Middle frontal gyrus (tissue), 1 donor: ENCODE measurements around the gene TMEM176B.

Source experiments
- DNase-seq: peaks from one replicate; pipeline ENCODE4 v3.0.0-alpha.2; 2015; ENCODE audit warnings: low spot score; ENCODE audit errors: extremely low spot score

TMEM176B gene

GRCh38 chr7:150799741-150800580 is at the start of gene TMEM176B:
Gene TMEM176B (minus strand): TSS chr7:150800364. CDS start chr7:150796569, 3,795 bp downstream.
- DNase-seq = no peak

DNA sequence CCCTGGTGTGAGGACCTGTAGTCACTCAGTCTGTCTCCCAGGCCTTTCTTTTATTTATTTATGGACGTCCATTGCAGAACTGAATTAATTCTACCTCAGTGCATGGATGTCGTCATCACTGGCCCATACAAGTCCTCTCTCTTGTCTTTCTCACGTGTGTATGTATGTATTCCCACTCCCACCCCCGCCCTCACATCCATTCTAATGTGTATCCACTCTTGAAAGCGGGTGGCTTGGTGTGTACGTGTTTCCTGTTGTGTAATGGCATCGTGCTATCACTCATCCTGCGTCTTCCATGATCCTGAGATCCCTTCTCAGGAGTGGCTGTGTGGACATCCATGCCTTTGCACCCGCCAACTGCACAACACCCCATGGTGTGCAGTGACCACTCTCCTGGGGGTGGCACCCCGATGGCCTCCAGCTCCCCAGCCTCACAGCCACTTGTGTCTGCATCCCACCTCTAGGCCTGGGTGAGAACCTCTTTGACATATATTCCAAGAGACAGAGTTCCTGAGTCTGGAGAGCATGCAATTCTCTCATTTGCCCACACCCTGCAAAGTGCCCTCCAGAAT is 49.1 kb upstream of the TMEM176B start:
- no peak for DNase-seq

DNA sequence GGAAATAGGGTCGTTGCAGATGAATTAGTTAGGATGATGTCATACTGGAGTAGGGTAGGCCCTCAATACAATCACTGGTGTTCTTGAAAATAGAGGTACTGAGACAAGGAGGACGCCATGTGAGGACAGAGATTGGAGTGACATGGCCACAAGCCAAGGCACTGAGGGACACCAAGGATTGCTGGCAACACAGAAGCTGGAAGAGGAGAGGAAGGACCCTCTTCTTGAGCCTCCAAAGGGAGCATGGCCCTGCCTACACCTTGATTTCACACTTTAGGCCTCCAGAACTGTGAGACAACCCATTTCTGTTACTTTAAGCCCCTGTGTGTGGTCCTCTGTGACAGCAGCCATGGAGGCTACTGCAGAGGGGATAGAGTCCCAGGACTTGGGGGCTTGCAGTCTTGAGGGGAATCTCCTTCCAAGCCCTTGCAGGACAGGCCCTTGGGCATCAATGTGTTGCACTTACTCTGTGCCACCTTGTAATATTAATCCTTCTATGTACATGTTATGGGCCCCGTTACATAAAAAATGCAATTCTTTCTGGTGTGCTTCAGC is 48.5 kb upstream of the TMEM176B start:
- DNase-seq = no peak

- no peak for DNase-seq
Observed at GRCh38 chr7:150848111-150848510, 47.9 kb upstream of the TMEM176B start.

DNA sequence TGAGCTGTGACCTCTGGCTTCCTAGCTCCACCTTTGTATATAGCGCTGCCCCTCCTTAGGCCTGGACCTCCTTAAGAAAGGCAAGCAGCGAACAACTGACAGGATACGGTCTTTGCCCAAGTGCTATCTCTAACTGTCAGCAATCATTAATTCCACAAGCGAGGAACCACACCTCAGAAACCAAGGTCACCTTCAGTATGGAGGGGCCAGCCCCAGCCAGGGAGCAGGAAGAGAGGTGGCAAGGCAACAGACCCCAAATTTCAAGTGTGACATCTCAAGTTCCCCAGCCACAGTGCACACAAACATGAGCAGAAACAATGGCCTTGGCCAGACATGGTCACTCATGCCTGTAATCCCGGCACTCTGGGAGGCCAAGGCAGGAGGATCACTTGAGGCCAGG is 47.4 kb upstream of the TMEM176B start:
- DNase-seq = no peak

- no peak for DNase-seq
Observed at GRCh38 chr7:150846291-150847115, 46.3 kb upstream of the TMEM176B start.

DNA sequence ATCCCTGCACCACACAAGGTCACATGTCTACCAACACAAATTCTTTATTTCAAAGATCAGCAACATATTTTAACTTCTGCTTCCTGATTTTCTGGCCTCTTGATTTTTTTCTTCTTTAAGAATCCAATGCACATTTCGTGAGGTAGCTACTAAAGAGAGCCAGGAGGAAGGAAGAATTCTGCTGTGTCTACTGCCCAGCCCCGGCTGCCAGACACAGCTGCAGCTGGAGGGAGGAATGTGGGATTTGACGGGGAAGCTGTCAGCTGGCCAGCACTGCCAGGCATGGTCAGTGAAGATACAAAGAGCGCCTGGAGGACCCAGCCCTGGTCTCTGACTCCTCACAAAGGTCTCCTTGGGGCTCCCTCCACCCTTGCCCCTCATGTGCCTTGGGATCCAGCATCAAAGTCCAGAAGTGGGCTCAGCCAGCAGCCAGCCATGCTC is 45.3 kb upstream of the TMEM176B start:
- no peak for DNase-seq

- no peak for DNase-seq
Observed at GRCh38 chr7:150842716-150843115, 42.6 kb upstream of the TMEM176B start.

GRCh38 chr7:150842018-150842417 is 41.9 kb upstream of the TMEM176B start:
- DNase-seq = no peak

DNA sequence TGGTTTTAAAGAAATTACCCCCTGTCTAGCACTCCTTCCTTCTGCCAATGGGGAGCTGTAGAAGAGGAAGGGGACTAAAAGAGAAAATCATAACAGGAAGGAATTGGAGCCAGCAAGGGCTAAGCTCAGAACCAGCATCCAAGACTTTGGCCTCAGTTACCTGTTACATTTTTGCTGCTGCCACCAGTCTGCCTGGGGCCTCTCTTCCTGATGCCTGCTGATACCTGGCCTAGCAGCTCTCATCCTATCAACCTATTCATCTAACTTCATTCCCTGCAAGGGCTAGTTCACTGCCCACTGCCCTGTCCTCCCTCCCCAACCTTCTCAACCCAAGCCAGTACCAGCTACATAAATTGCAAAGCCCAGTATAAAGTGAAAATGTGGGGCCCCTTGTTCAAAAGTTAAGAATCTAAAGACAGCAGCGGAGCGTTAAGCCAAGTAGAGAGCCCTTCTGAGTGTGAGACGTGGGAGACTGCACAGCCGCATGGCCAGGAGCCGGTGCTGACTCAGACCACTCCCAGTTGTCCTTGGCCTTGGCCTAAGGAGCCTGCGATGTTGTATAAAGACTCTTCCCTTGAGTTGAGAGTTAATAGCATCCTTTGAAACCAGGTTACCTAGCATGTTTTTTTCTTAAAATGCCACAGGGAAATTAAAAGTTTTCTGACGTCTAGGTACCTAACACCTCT is 38.9 kb upstream of the TMEM176B start:
- DNase-seq = no peak

DNA sequence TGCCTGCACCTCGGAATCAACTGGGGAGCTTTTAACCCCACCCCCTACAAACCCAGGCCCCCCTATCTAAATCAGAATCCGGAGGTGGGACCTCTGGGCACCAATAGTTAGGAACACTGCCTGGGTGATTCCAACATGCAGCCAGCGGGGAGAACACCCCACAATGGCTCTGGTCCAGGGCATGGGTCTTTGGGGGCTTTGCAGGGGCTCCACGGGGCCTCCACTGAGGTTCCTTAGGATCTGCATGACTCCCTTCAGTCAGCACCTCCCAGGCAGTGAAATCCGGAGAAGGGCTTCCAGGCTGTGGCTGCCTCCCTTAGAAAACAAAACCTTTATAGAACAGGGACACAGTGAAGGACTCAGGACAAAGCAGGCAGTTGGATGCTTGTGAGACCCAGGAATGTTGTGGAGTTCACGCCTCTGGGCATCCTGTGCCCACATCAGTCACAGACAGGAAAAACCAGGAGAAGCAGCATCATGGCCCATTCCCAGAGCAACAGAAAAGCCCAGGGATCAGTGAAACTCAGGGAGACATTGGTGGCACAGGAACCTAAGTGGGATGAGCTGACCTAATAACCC is 35.6 kb upstream of the TMEM176B start:
- DNase-seq = no peak

GRCh38 chr7:150835019-150835418 is 34.9 kb upstream of the TMEM176B start:
- no peak for DNase-seq

DNA sequence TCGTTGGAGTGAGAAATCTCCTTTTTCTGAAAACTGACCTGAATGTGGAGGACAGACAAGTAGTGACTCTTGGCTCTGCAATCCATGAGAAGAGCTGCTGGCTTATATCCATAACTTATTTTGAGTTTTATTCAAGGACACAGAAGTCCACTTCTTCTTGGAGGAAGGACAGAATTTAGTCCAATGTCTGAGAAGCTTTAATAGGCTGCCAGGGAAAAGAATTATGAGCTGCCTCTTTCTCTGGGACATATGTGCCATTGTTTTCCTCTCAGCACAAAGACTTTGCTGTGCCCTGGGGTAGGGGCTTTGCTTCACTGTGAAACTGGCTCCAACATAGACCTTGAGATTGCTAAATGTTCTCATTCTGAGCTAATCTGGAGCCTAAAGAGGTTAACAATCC is 31.7 kb upstream of the TMEM176B start:
- DNase-seq = no peak

DNA sequence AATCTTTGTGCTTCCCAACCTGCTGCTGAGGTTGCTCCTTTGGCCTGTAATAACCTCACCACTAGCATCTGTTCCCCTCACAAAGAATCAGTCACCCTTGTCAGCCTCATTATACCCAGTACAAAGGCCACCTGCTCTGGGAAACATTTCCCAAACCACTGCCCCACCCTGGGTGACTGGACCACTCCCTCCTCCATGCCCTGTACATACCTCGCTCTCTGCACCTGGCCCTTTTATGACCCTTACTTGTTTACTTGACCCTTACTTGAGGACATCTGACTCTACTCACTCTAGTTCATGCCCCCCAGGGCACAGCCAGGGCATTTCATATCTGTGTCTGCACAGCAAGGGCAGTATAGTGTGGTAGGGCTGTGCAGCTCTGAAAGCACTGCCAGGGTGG is 30.8 kb upstream of the TMEM176B start:
- no peak for DNase-seq

DNA sequence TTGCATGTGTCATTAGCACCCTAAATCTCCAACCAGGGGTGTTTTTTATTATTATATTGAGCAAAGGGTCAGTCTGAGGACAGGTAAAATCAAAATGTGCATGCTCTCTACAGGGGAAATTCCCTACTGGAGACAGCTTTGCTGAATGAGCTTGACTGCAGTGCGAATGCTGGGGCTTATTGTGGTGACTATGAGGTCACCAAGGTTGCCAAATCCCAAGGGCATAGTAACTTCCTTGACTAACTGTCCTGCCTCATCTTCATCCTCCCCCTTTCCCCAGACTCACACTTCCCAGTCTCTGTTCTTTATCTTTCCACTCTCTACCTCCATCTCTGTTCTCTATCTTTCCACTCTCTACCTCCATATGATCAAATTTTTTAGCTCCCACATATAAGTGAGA is 29.3 kb upstream of the TMEM176B start:
- no peak for DNase-seq

DNA sequence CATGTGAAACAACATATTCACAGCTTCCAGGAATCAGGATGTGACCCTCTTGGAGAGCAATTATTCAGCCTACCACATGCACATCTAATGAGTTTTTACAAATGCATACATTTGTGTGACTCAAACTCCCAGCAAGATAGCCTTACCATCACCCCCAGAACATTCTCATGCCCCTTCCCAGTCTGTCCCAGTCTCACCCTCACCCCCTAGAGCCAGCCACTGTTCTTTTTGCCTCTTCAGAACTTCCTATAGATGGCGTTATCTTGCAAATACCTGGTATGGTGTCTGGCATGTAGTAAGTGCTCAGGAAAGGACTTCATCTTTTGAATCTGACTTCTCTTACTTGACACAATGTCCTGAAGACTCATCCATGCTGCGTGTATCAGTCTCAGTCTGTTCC is 28.2 kb upstream of the TMEM176B start:
- no peak for DNase-seq

DNA sequence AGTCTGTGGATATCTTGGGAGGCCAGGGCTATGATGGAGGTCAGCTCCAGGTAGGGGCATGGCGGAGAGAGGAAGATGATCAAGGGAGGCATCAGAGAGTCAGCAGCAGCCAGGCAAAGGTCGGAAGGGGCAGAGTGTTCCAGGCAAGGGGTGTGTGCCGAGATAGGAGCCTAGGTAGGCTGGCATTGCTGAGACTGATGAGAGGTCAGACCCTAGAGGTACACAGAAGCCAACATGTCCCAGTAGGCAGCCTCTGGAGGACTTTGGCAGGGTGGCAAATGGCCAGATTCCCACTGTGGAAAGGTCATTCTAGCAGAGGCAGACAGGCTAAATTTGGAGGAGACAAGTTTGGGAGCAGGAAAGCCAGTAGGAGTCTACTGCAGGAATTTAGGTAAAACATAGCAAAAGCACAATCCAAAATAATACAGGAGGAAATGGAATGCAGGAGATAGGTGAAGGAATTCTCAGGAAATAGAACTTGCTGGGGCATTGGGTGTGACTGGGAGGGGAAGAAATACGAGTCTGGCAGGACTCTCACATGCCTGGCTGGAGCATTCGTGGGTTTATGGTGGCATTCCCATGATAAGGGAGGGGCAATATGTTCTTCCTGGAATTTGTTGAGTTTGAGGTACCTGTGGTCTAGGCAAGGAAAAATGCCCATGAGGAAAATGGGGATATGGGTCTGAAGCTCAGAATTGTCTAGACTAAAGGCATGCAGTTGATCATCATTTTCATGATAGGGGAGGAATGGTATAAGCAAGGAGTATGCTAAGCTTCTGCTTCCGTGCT is 26.1 kb upstream of the TMEM176B start:
- DNase-seq = no peak

- DNase-seq = no peak
Observed at GRCh38 chr7:150824379-150825177, 24.4 kb upstream of the TMEM176B start.

DNA sequence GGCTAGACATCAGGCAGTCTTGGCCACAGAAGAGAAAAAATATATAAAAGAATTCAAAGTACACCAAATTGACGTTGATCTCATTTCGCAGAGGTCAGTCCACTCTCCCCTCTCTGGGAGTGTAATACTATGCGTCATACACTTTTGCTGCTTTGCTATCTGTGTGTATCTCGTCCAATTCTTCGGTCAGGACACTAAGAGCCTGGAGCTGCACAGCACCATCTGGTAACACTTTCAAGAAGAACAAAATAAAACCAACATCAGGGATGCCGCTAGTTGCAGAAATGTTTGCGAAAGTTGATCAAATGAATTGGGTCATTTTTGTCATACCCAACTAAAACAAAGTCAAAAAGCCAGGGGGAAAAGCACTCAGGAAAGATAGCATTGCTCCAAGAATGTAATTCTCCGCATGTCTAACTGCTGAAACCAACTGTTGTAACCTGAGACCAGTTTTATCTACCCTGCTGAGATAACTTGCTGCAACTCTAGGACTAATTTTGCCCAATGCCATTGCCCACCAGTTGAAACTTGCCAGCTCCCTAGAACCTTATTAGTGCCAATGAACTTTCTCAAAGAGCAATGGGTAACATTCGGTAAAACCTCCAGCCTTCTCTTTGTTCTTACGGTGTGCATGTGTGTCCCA is 23.4 kb upstream of the TMEM176B start:
- no peak for DNase-seq
